Kidney glomerular epithelial cell (primary cell): ENCODE results near the gene METTL15.
A peak's percentile ranks its signal among the peaks of the same experiment; 100 is the strongest.
"Not testable (repeated sequence)": the region's sequence is repeated elsewhere in the genome, so short reads cannot be mapped to it uniquely, and the experiment has no call there.

ENCODE experiments used
- DNase-seq: peaks from one replicate; lab custom pipeline; 2025; lab: John Stamatoyannopoulos, UW

Gene METTL15

GRCh38 chr11:28296426-28296825 is 188.2 kb downstream of the METTL15 start:
- no peak for DNase-seq

GRCh38 chr11:28298209-28298608 is 190.0 kb downstream of the METTL15 start:
- DNase-seq, result no peak

GRCh38 chr11:28303477-28304191 is 195.4 kb downstream of the METTL15 start:
- DNase-seq, result no peak

GRCh38 chr11:28315440-28315839 is 207.3 kb downstream of the METTL15 start:
- DNase-seq, result no peak

GRCh38 chr11:28318871-28319270 is 210.7 kb downstream of the METTL15 start:
- no peak for DNase-seq

- DNase-seq, result peak; percentile 45
These were observed 215.4 kb downstream of the METTL15 start for GRCh38 chr11:28323621-28324020.

- DNase-seq, result not testable (repeated sequence)
These were observed 224.2 kb downstream of the METTL15 start for GRCh38 chr11:28332393-28332792.

- no peak for DNase-seq
These were observed 229.5 kb downstream of the METTL15 start for GRCh38 chr11:28337701-28338100.

GRCh38 chr11:28338371-28338770 is 230.2 kb downstream of the METTL15 start:
- no peak for DNase-seq

- no peak for DNase-seq
These were observed 231.3 kb downstream of the METTL15 start for GRCh38 chr11:28339488-28339887.

GRCh38 chr11:28342716-28343115 is 234.5 kb downstream of the METTL15 start:
- no peak for DNase-seq

GRCh38 chr11:28343304-28344233 is 235.4 kb downstream of the METTL15 start:
- DNase-seq, result peak; percentile 55

GRCh38 chr11:28346209-28346608 is 238.0 kb downstream of the METTL15 start:
- no peak for DNase-seq

- DNase-seq, result no peak
These were observed 238.5 kb downstream of the METTL15 start for GRCh38 chr11:28346721-28347120.

GRCh38 chr11:28347371-28347770 is 239.2 kb downstream of the METTL15 start:
- DNase-seq, result no peak

GRCh38 chr11:28350216-28350615 is 242.0 kb downstream of the METTL15 start:
- DNase-seq, result no peak

GRCh38 chr11:28353991-28354390 is 245.8 kb downstream of the METTL15 start:
- DNase-seq, result no peak

GRCh38 chr11:28366549-28367346 is 258.6 kb downstream of the METTL15 start:
- DNase-seq, result no peak

GRCh38 chr11:28378095-28378494 is 269.9 kb downstream of the METTL15 start:
- DNase-seq, result not testable (repeated sequence)
